ENCODE results near the gene SCUBE1. TPM values are rescaled to one million over a fixed set of nuclear protein-coding genes. Genes with fewer than 3 reads are reported as not detected.

SCUBE1 gene
- total RNA-seq (2022; extraction: Qiagen RNA extraction) = 0.09 to 0.36 TPM (median 0.13 TPM) in 5 replicates

DNA sequence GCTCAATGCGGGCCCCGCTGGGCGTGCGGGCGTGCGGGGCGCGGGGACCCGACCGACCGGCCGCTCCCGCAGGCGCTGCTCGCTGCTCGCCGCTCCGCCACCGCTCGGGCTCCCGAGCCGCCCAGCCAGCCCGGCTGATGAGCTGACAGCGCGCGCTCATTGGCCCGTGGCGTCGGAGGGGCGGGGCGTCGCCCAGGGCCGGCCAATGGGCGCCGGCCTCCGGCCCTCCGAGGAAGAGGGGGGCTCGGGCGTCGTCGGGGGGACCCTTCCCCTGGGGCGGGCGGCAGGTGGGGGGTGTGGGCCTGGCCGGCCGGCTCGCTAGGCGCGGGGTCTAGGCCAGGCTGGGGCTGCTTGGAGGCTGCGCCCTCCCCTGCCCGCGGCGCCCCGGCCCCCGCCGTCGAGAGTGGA is at the start of gene SCUBE1:
TSS of gene SCUBE1 (minus strand) at position 111 of the 408 bp plus-strand sequence. CDS start 111 bp downstream, outside the sequence.

DNA sequence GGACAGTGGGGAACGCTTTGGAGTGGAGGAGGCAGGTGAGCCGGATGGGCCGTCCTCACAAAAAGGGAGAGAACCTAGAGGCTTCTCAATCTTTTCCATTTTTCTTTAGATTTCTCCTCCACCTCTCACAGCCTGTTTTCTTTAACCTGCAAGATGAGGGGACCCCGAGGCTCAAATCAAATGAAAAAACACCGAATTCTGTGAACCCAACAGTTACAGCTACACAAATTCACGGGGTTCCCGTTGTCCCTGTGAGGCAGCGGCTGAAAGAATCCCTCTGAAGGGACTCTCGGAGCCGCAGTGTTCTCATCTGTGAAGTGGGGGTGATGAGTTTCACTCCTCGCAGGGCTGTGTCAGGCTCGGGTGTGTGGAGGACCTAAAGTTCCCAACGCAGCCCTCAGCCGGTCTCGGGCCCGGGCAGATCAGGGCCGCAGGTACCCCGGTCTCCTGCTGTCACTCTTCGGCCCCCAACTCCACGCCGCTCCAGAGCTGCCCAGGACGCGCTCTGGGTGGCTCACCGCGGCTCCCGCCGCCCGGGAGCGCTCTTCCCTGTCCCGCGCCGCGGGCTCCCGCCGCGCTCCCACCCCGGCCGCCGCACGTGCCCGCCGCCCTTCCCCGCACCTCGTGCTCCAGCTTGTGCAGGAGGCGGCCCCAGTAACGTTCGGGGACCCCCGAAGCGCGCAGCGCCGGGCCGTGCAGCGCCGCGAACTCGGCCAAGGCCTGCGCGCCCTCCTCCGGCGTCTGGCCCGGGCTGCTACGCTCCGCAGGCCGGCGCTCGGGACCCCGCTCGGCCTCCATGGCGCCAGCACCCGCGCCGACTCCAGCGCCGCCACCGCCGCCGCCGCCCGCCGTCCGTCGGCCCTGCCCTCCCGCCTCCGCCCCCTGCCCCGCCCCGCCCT is 156.7 kb downstream of the SCUBE1 start, which contains the start of gene TTLL12:
TSS of gene TTLL12 (minus strand) at position 863 of the 899 bp plus-strand sequence. CDS start at position 798, 65 bp downstream.

DNA sequence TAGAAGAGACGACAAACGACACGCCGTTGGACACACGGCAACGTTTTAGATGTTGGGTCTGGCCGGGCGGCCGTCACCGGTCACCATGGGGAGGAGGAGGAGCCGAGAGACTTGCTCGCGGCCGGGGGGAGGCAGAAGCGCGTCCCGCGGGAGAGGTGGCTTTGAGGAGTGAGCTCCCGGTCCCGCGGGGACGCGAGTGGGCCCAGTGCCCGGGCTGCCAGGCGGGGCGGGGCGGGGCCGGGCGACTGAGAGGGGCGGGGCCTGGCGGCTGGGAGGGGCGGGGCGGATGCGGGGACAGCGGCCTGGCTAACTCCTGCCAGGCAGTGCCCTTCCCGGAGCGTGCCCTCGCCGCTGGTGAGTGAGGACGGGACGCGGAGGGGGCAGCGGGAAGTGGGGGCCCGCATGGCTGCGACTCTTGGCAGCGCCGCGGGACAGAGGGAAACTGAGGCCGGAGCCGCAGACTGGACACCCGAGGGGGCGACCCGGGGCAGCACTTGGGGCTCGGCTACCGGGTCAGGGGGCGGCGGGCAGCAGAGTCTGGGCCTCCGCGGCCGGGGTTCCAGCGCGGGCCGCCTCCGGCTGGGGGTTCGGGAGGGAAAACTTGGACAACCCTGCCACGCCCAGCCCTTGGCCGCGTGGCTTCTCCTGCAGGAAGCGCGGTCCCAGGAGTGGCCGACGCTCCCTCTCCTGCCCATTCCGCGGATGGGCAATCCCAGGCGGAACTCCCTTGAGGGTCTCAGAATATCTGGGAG is 191.7 kb downstream of the SCUBE1 start, which contains the start of gene TSPO:
TSS of gene TSPO (plus strand) at position 309 of the 752 bp plus-strand sequence. CDS start 7,680 bp downstream, outside the sequence.

Other genes with a start within 250 kb of the SCUBE1 start
- 1.5 to 2.6 TPM (median 1.9 TPM) in 5 replicates for gene BIK, start 232.6 kb downstream of the SCUBE1 start, total RNA-seq (2022; extraction: Qiagen RNA extraction)
- gene MCAT, start 200.0 kb downstream of the SCUBE1 start, total RNA-seq (2022; extraction: Qiagen RNA extraction) = 16.3 to 28.3 TPM (median 23.9 TPM) in 5 replicates
- gene TSPO, start 191.8 kb downstream of the SCUBE1 start, total RNA-seq (2022; extraction: Qiagen RNA extraction) = 146 to 241 TPM (median 227 TPM) in 5 replicates
- 22.2 to 25.6 TPM (median 22.7 TPM) in 5 replicates for gene TTLL12, start 156.2 kb downstream of the SCUBE1 start, total RNA-seq (2022; extraction: Qiagen RNA extraction)
- gene MPPED1, start 68.6 kb upstream of the SCUBE1 start, total RNA-seq (2022; extraction: Qiagen RNA extraction) = 0.03 to 0.07 TPM in 2 of 5 replicates, not detected in the others

Data from A549 treated with Hydrocortisone at 1 μM for 4 hours (cell line).